SH-SY5Y (cell line): ENCODE measurements around the gene P3R3URF.

ENCODE experiments used
- GATA2 ChIP-seq: IDR thresholded peaks from 2 replicates; pipeline ENCODE4 v1.6.1; 2011; ENCODE audit warnings: mild to moderate bottlenecking, low read depth, low read length
- GATA3 ChIP-seq: IDR thresholded peaks from 2 replicates; pipeline ENCODE4 v1.6.1; 2011; ENCODE audit warnings: low read depth, mild to moderate bottlenecking, low read length, moderate library complexity

- no peak for TF ChIP-seq GATA2
- no peak for TF ChIP-seq GATA3
These were observed 45.2 kb downstream of the P3R3URF start for GRCh38 chr1:46131093-46131492.
